Measurements from ENCODE around the gene UTS2R.

GRCh38 chr17:82408288-82408937, 36.8 kb downstream of the UTS2R start:
- no peak for TF ChIP-seq CTCF (IDR thresholded peaks at IDR 0.05; ENCODE audit: insufficient read depth, low read length)
- TF ChIP-seq GABPA (IDR thresholded peaks at IDR 0.05; ENCODE audit: low read depth) = no peak

Data from HL-60 (cell line).